Liver (tissue), 3 donors: Measurements from ENCODE around the gene GIPC1.

Experiments used
- EGR1 ChIP-seq, 2 donors: IDR thresholded peaks; 2 replicates each; pipeline ENCODE4 v1.6.1; 2016 to 2018; ENCODE audit warnings: antibody characterized with exemption in 2 of 2, low read depth in 2 of 2
- FOXA1 ChIP-seq: IDR thresholded peaks from 2 replicates; pipeline ENCODE4 v1.6.1; 2016; ENCODE audit warnings: antibody characterized with exemption
- FOXA2 ChIP-seq: IDR thresholded peaks from 2 replicates; pipeline ENCODE4 v1.6.1; 2016; ENCODE audit warnings: antibody characterized with exemption
- GABPA ChIP-seq, 2 donors: IDR thresholded peaks in 1 of 2; conservative IDR thresholded peaks in 1 of 2; 2 replicates each; pipeline ENCODE4 v1.6.1; 2016; ENCODE audit warnings: antibody characterized with exemption in 2 of 2, mild to moderate bottlenecking in 1 of 2, moderate library complexity in 1 of 2
- JUND ChIP-seq, 2 donors: IDR thresholded peaks; 2 replicates each; pipeline ENCODE4 v1.6.1; 2016; ENCODE audit warnings: antibody characterized with exemption in 2 of 2
- RAD21 ChIP-seq, 2 donors: IDR thresholded peaks; 2 replicates each; pipeline ENCODE4 v1.6.1; 2016; ENCODE audit warnings: antibody characterized with exemption in 2 of 2, mild to moderate bottlenecking in 2 of 2
- SP1 ChIP-seq: IDR thresholded peaks from 2 replicates; pipeline ENCODE4 v1.6.1; 2018; ENCODE audit warnings: antibody characterized with exemption, mild to moderate bottlenecking
- TAF1 ChIP-seq: conservative IDR thresholded peaks from 2 replicates; pipeline ENCODE4 v1.6.1; 2016; ENCODE audit warnings: antibody characterized with exemption, mild to moderate bottlenecking
- YY1 ChIP-seq: IDR thresholded peaks from 2 replicates; pipeline ENCODE4 v1.6.1; 2016; ENCODE audit warnings: antibody characterized with exemption, mild to moderate bottlenecking
- TF ChIP-seq, protein P1 (sequence below): fragments of 150-350 bp; IDR thresholded peaks from 2 replicates; pipeline ENCODE4 v1.5.1; 2017; ENCODE audit warnings: improper control_type of control experiment, low read depth, low read length; ENCODE audit not compliant: missing input control
- TF ChIP-seq, protein P2 (sequence below): IDR thresholded peaks from 2 replicates; pipeline ENCODE4 v1.6.1; 2016; ENCODE audit warnings: antibody characterized with exemption, mild to moderate bottlenecking
- TF ChIP-seq, protein P3 (sequence below): IDR thresholded peaks from 2 replicates; pipeline ENCODE4 v1.6.1; 2016; ENCODE audit warnings: antibody characterized with exemption
- TF ChIP-seq, protein P4 (sequence below): IDR thresholded peaks from 2 replicates; pipeline ENCODE4 v1.6.1; 2016; ENCODE audit warnings: antibody characterized with exemption
- donor health status: healthy.
- donor health status: healthy.

DNA sequence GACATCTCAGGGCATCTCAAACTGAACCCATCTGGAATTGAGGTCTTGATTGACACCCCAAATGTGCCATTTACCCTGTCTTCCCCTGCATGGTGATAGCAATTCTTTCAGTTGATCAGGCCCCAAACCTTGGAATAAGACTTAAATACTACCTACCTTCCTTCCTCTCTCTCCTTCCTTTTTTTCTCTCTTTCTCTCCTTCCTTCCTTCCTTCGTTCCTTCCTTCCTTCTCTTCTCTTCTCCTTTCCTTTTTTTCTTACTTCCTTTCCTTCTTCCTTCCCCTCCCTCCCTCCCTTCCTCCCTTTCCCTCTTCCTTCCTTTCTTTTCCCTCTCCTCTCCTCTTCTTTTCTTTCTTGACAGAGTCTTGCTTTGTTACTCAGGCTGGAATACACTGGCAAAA lies 7.4 kb upstream of the GIPC1 start:
- TF ChIP-seq, protein P1, sequence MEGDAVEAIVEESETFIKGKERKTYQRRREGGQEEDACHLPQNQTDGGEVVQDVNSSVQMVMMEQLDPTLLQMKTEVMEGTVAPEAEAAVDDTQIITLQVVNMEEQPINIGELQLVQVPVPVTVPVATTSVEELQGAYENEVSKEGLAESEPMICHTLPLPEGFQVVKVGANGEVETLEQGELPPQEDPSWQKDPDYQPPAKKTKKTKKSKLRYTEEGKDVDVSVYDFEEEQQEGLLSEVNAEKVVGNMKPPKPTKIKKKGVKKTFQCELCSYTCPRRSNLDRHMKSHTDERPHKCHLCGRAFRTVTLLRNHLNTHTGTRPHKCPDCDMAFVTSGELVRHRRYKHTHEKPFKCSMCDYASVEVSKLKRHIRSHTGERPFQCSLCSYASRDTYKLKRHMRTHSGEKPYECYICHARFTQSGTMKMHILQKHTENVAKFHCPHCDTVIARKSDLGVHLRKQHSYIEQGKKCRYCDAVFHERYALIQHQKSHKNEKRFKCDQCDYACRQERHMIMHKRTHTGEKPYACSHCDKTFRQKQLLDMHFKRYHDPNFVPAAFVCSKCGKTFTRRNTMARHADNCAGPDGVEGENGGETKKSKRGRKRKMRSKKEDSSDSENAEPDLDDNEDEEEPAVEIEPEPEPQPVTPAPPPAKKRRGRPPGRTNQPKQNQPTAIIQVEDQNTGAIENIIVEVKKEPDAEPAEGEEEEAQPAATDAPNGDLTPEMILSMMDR: no peak
- TF ChIP-seq TAF1 (no peak), JUND (IDR thresholded peaks at IDR 0.05) (no peak), SP1 (no peak), EGR1 (IDR thresholded peaks at IDR 0.05; ENCODE audit: low read depth in 2 of 2) (no peak), YY1 (no peak), RAD21 (IDR thresholded peaks at IDR 0.05) (no peak), FOXA2 (no peak), FOXA1 (no peak), GABPA (IDR thresholded peaks at IDR 0.05 in 1 of 2, conservative IDR thresholded peaks at IDR 0.05 in 1 of 2) (no peak)
- TF ChIP-seq, protein P2, sequence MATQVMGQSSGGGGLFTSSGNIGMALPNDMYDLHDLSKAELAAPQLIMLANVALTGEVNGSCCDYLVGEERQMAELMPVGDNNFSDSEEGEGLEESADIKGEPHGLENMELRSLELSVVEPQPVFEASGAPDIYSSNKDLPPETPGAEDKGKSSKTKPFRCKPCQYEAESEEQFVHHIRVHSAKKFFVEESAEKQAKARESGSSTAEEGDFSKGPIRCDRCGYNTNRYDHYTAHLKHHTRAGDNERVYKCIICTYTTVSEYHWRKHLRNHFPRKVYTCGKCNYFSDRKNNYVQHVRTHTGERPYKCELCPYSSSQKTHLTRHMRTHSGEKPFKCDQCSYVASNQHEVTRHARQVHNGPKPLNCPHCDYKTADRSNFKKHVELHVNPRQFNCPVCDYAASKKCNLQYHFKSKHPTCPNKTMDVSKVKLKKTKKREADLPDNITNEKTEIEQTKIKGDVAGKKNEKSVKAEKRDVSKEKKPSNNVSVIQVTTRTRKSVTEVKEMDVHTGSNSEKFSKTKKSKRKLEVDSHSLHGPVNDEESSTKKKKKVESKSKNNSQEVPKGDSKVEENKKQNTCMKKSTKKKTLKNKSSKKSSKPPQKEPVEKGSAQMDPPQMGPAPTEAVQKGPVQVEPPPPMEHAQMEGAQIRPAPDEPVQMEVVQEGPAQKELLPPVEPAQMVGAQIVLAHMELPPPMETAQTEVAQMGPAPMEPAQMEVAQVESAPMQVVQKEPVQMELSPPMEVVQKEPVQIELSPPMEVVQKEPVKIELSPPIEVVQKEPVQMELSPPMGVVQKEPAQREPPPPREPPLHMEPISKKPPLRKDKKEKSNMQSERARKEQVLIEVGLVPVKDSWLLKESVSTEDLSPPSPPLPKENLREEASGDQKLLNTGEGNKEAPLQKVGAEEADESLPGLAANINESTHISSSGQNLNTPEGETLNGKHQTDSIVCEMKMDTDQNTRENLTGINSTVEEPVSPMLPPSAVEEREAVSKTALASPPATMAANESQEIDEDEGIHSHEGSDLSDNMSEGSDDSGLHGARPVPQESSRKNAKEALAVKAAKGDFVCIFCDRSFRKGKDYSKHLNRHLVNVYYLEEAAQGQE: no peak
- TF ChIP-seq, protein P3, sequence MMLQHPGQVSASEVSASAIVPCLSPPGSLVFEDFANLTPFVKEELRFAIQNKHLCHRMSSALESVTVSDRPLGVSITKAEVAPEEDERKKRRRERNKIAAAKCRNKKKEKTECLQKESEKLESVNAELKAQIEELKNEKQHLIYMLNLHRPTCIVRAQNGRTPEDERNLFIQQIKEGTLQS: no peak
- TF ChIP-seq, protein P4, sequence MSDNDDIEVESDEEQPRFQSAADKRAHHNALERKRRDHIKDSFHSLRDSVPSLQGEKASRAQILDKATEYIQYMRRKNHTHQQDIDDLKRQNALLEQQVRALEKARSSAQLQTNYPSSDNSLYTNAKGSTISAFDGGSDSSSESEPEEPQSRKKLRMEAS: no peak
